Caco-2 (cell line): Measurements from ENCODE around the gene IRS2. TPM values are rescaled to one million over a fixed set of nuclear protein-coding genes. Genes with fewer than 3 reads are reported as not detected.

Source experiments
- BruUV-seq: library from RNA; stranded (reverse); fragments of 400-500 nt; replicated peaks from 2 replicates; lab custom pipeline; 2021; lab: Mats Ljungman, UMichigan
- CTCF ChIA-PET: fragments of 300-600 bp; sonication (Branson Sonifier 250); formaldehyde crosslinking; loops from one replicate; lab custom pipeline; 2022; ENCODE audit warnings: antibody characterized with exemption; lab: Charles Lee
- POLR2A ChIA-PET: fragments of 300-600 bp; sonication (Branson Sonifier 250); formaldehyde crosslinking; loops from one replicate; lab custom pipeline; 2022; ENCODE audit warnings: antibody characterized with exemption; lab: Charles Lee
- DNase-seq, 2 experiments: peaks; one replicate each; pipeline versions ENCODE4 v3.0.0 to v3.0.0-alpha.2; 2020 to 2022
- H3K27me3 ChIP-seq: replicated peaks from 2 replicates; pipeline ENCODE4 v1.6.0; 2011; ENCODE audit warnings: low read length; ENCODE audit not compliant: control insufficient read depth, insufficient read depth
- H3K36me3 ChIP-seq: 2 replicates; pipeline ENCODE4 v1.5.1; 2011; ENCODE audit warnings: low read length; ENCODE audit not compliant: control insufficient read depth, insufficient read depth
- H3K4me1 ChIP-seq: fragments of 250-450 bp; sonication (Bioruptor Pico); 2 replicates; pipeline ENCODE4 v1.5.1; 2020; ENCODE audit warnings: mild to moderate bottlenecking
- H3K4me3 ChIP-seq: 2 replicates; pipeline ENCODE4 v1.5.1; 2011; ENCODE audit warnings: low read depth, mild to moderate bottlenecking, control low read depth, low read length
- H3K9me3 ChIP-seq: fragments of 250-450 bp; sonication (Bioruptor Pico); 2 replicates; pipeline ENCODE4 v1.5.1; 2020; ENCODE audit warnings: mild to moderate bottlenecking, moderate library complexity
- H3K27ac Mint-ChIP-seq: one replicate; pipeline ENCODE4 v1.8.0; 2022; ENCODE audit warnings: mixed read lengths; ENCODE audit not compliant: unreplicated experiment
- H3K27me3 Mint-ChIP-seq: one replicate; pipeline ENCODE4 v1.8.0; 2022; ENCODE audit warnings: mixed read lengths; ENCODE audit not compliant: insufficient read depth, unreplicated experiment
- H3K36me3 Mint-ChIP-seq: one replicate; pipeline ENCODE4 v1.8.0; 2022; ENCODE audit warnings: mild to moderate bottlenecking, mixed read lengths; ENCODE audit not compliant: insufficient read depth, unreplicated experiment
- H3K4me1 Mint-ChIP-seq: one replicate; pipeline ENCODE4 v1.8.0; 2022; ENCODE audit warnings: low read depth, mixed read lengths; ENCODE audit not compliant: unreplicated experiment
- H3K4me3 Mint-ChIP-seq: one replicate; pipeline ENCODE4 v1.8.0; 2022; ENCODE audit warnings: mild to moderate bottlenecking, moderate library complexity, mixed read lengths; ENCODE audit not compliant: unreplicated experiment
- H3K9me3 Mint-ChIP-seq: one replicate; pipeline ENCODE4 v1.8.0; 2022; ENCODE audit warnings: mixed read lengths; ENCODE audit not compliant: unreplicated experiment
- CTCF ChIP-seq, 2 experiments: fragments of 200-600 bp in 1 of 2; IDR thresholded peaks; 1 replicate in 1 of 2; 2 replicates in 1 of 2; pipeline versions ENCODE4 v1.5.1 to v1.8.0; 2011 to 2022; ENCODE audit warnings: antibody characterized with exemption in 1 of 2, control low read depth in 1 of 2, inconsistent platforms in 1 of 2, low read depth in 1 of 2, low read length in 1 of 2, mild to moderate bottlenecking in 1 of 2, moderate library complexity in 1 of 2; ENCODE audit not compliant: insufficient read depth in 1 of 2, severe bottlenecking in 1 of 2, unreplicated experiment in 1 of 2
- intact Hi-C: fragments of 100-400 bp; cut with micrococcal nuclease; formaldehyde crosslinking; loops from one replicate; pipeline ENCODE4 v1.10.0; 2022; ENCODE audit not compliant: unreplicated experiment
- total RNA-seq: library from RNA; stranded (reverse); gene quantifications from 2 replicates; pipeline ENCODE4 v1.2.3, GENCODE V29; 2022

The IRS2 gene
- total RNA-seq, 1 experiment from 2014 or later: 5.5 TPM

GRCh38 chr13:109745060-109745459 is 41.3 kb downstream of the IRS2 start:
- POLR2A ChIA-PET: no interaction called here
- Histone ChIP-seq H3K9me3 (no peaks in the 10 kb centered on the region), H3K4me1 (peaks cover 4% of the 10 kb centered on the region; the same call in 1 of the 2 replicates), H3K27me3 (no peaks in the 10 kb centered on the region), H3K4me3 (no peak overlapping the region), H3K36me3 (no peaks in the 10 kb centered on the region)
- no TSS peak for BruUV-seq
- H3K27ac Mint-ChIP-seq: no peak overlapping the region
- DNase-seq: no peak
- no peak overlapping the region for H3K4me3 Mint-ChIP-seq
- no peak for TF ChIP-seq CTCF (IDR thresholded peaks at IDR 0.05; ENCODE audit: insufficient read depth in 1 of 2, low read depth in 1 of 2, low read length in 1 of 2, severe bottlenecking in 1 of 2, unreplicated experiment in 1 of 2)
- H3K4me1 Mint-ChIP-seq: peaks cover 7% of the 10 kb centered on the region
- H3K27me3 Mint-ChIP-seq: peaks cover 2% of the 10 kb centered on the region
- peaks cover 5% of the 10 kb centered on the region for H3K36me3 Mint-ChIP-seq
- CTCF ChIA-PET: interaction anchor here (1.3 kb wide), 1 partner anchor 784 kb away, joined by 4 read pairs; no protein-coding TSS in a partner anchor
- intact Hi-C loops: no loop called here
- H3K9me3 Mint-ChIP-seq: no peaks in the 10 kb centered on the region

GRCh38 chr13:109744512-109745051 is 41.8 kb downstream of the IRS2 start:
- TF ChIP-seq CTCF (IDR thresholded peaks at IDR 0.05; ENCODE audit: insufficient read depth in 1 of 2, low read depth in 1 of 2, low read length in 1 of 2, severe bottlenecking in 1 of 2, unreplicated experiment in 1 of 2): no peak
- H3K4me1 ChIP-seq: peaks cover 4% of the 10 kb centered on the region; the same call in 1 of the 2 replicates
- H3K27me3 Mint-ChIP-seq: no peaks in the 10 kb centered on the region
- H3K4me1 Mint-ChIP-seq: peaks cover 7% of the 10 kb centered on the region
- H3K27me3 ChIP-seq: no peaks in the 10 kb centered on the region
- H3K4me3 ChIP-seq: no peak overlapping the region
- no peaks in the 10 kb centered on the region for H3K9me3 ChIP-seq
- intact Hi-C loops: no loop called here
- H3K27ac Mint-ChIP-seq: no peak overlapping the region
- no peaks in the 10 kb centered on the region for H3K36me3 ChIP-seq
- H3K4me3 Mint-ChIP-seq: no peak overlapping the region
- ChIA-PET POLR2A (no interaction called here), CTCF (interaction anchor here (1.3 kb wide), 1 partner anchor 783 kb away, joined by 4 read pairs; no protein-coding TSS in a partner anchor)
- no peaks in the 10 kb centered on the region for H3K9me3 Mint-ChIP-seq
- no peak for DNase-seq
- H3K36me3 Mint-ChIP-seq: peaks cover 5% of the 10 kb centered on the region
- BruUV-seq: no TSS peak

GRCh38 chr13:109743706-109744453 is 42.5 kb downstream of the IRS2 start:
- ChIA-PET CTCF (interaction anchor here (0.5 to 1.3 kb wide), 2 partner anchors 479 to 783 kb away, joined by 3 to 4 read pairs; no protein-coding TSS in a partner anchor), POLR2A (no interaction called here)
- peak in 1 of 2 experiments; percentile 62 for DNase-seq
- Histone ChIP-seq H3K27me3 (no peaks in the 10 kb centered on the region), H3K9me3 (no peaks in the 10 kb centered on the region), H3K36me3 (no peaks in the 10 kb centered on the region), H3K4me3 (no peak overlapping the region), H3K4me1 (peaks cover 4% of the 10 kb centered on the region; the same call in 1 of the 2 replicates)
- intact Hi-C loops: no loop called here
- Mint-ChIP-seq H3K4me1 (peaks cover 7% of the 10 kb centered on the region), H3K4me3 (no peak overlapping the region), H3K36me3 (peaks cover 5% of the 10 kb centered on the region), H3K27me3 (no peaks in the 10 kb centered on the region), H3K27ac (no peak overlapping the region), H3K9me3 (no peaks in the 10 kb centered on the region)
- no peak for TF ChIP-seq CTCF (IDR thresholded peaks at IDR 0.05; ENCODE audit: insufficient read depth in 1 of 2, low read depth in 1 of 2, low read length in 1 of 2, severe bottlenecking in 1 of 2, unreplicated experiment in 1 of 2)
- no TSS peak for BruUV-seq
